CD4-positive, CD25-positive, alpha-beta regulatory T cell (primary cell): Measurements from ENCODE around the gene ZNF81. TPM values are rescaled to one million over a fixed set of nuclear protein-coding genes. Genes with fewer than 3 reads are reported as not detected.
"Not testable (repeated sequence)": the region's sequence is repeated elsewhere in the genome, so short reads cannot be mapped to it uniquely, and the experiment has no call there.

ENCODE experiments used
- ATAC-seq, 2 donors: fragments of 150-1000 bp; cut with Tn5 transposase; one replicate each; pipeline ENCODE4 v1.10.0; 2021; ENCODE audit warnings: low read depth in 2 of 2, moderate number of reproducible peaks in 2 of 2, moderate library complexity in 1 of 2
- DNase-seq, 3 donors: peaks; one replicate each; pipeline versions ENCODE4 v3.0.0 to v3.0.0-alpha.2; 2012 to 2022; ENCODE audit warnings: mixed read lengths in 1 of 3
- H3K27ac ChIP-seq: one replicate; pipeline ENCODE4 v1.7.0; 2013; ENCODE audit warnings: mild to moderate bottlenecking, low read length; ENCODE audit not compliant: insufficient read depth, poor library complexity, severe bottlenecking
- H3K27me3 ChIP-seq: one replicate; pipeline ENCODE4 v1.7.0; 2013; ENCODE audit warnings: low read length; ENCODE audit not compliant: control insufficient read depth, insufficient read depth
- H3K36me3 ChIP-seq: one replicate; pipeline ENCODE4 v1.7.0; 2013; ENCODE audit warnings: mild to moderate bottlenecking, low read length, moderate library complexity; ENCODE audit not compliant: control insufficient read depth, insufficient read depth
- H3K4me1 ChIP-seq: 2 replicates; pipeline ENCODE4 v1.7.0; 2013; ENCODE audit warnings: mild to moderate bottlenecking, low read length; ENCODE audit not compliant: insufficient read depth, control insufficient read depth, poor library complexity, severe bottlenecking
- H3K4me3 ChIP-seq: one replicate; pipeline ENCODE4 v1.7.0; 2013; ENCODE audit warnings: low read depth, mild to moderate bottlenecking, low read length, moderate library complexity
- H3K9me3 ChIP-seq, 2 experiments: 1 replicate in 1 of 2; 2 replicates in 1 of 2; pipeline ENCODE4 v1.7.0; 2013; ENCODE audit warnings: low read length in 2 of 2, mild to moderate bottlenecking in 1 of 2, moderate library complexity in 1 of 2; ENCODE audit not compliant: control insufficient read depth in 2 of 2
- H3K27ac Mint-ChIP-seq, 3 donors: one replicate each; pipeline ENCODE4 v1.8.0; 2020 to 2022; ENCODE audit warnings: mild to moderate bottlenecking in 3 of 3, mixed read lengths in 3 of 3, moderate library complexity in 2 of 3
- H3K27me3 Mint-ChIP-seq: one replicate; pipeline ENCODE4 v1.8.0; 2022; ENCODE audit warnings: mild to moderate bottlenecking, mixed read lengths
- H3K36me3 Mint-ChIP-seq: one replicate; pipeline ENCODE4 v1.8.0; 2020; ENCODE audit warnings: mixed read lengths
- H3K4me1 Mint-ChIP-seq, 4 donors: one replicate each; pipeline ENCODE4 v1.8.0; 2020 to 2022; ENCODE audit warnings: mixed read lengths in 4 of 4, mild to moderate bottlenecking in 1 of 4
- H3K4me3 Mint-ChIP-seq, 4 donors: one replicate each; pipeline ENCODE4 v1.8.0; 2020 to 2022; ENCODE audit warnings: mild to moderate bottlenecking in 4 of 4, mixed read lengths in 4 of 4, moderate library complexity in 3 of 4
- H3K9me3 Mint-ChIP-seq, 7 donors: one replicate each; pipeline ENCODE4 v1.8.0; 2020 to 2022; ENCODE audit warnings: mixed read lengths in 7 of 7, mild to moderate bottlenecking in 3 of 7, moderate library complexity in 2 of 7
- polyA plus RNA-seq, 4 donors: library from polyadenylated mRNA; unstranded; fragments of 300-500 nt; fragmentation: Illumina TruSeq; gene quantifications; one replicate each; pipeline ENCODE4 v1.2.3, GENCODE V29; 2021
- total RNA-seq: library from RNA; stranded (reverse); gene quantifications from one replicate; pipeline ENCODE4 v1.2.3, GENCODE V29; 2022

Gene ZNF81
- total and polyA plus RNA-seq, 5 donors from 2014 or later: 1.8 to 10.9 (median 3.0) TPM

DNA sequence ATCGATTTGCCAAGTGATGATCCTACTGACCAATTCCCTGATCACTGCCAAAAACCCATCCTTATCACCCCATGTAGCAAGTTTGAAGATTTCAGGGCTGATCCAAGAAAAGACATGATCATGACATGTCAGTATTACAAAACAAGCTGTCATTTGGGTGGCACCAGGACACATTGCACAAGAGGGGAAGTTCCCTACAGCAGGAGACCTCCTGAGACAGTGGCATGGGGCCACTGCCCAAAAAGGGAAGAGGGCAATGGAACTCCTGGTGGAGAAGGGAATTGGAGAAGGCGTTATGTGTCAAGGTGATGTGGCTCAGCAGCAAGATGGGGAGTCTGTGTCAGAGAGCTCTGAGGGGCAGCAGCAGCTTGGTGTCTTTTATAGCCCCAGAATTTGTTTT, 123.7 kb downstream of the ZNF81 start:
- H3K36me3 Mint-ChIP-seq: no peaks in the 10 kb centered on the region

DNA sequence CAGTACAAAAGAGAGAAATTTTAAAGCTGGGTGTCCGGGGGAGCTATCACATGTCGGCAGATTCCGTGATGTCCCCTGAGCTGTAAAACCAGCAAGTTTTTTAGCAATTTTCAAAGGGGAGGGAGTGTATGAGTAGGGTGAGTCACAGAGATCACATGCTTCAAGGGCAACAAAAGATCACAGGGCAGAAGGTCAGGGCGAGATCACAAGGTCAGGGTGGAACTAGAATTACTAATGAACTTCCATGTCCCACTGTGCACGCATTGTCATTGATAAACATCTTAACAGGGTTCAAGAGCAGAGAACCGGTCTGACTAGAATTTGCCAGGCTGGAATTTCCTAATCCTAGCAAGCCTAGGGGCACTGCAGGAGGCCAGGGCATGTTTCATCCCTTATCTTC, 125.1 kb downstream of the ZNF81 start:
- H3K27ac ChIP-seq, ATAC-seq, H3K27ac Mint-ChIP-seq, H3K9me3 ChIP-seq, H3K9me3 Mint-ChIP-seq, H3K4me1 ChIP-seq, H3K36me3 ChIP-seq, H3K4me3 ChIP-seq, DNase-seq, H3K27me3 ChIP-seq, H3K4me3 Mint-ChIP-seq, H3K4me1 Mint-ChIP-seq, H3K27me3 Mint-ChIP-seq, H3K36me3 Mint-ChIP-seq: not testable (repeated sequence)

More for the DNA sequence above, 123.7 kb downstream of the ZNF81 start:
- H3K27ac ChIP-seq: no peak overlapping the region
- H3K4me1 ChIP-seq: no peaks in the 10 kb centered on the region
- peaks cover 0 to 2% of the 10 kb centered on the region in 2 experiments for H3K9me3 ChIP-seq
- H3K27ac Mint-ChIP-seq: no peak overlapping the region
- DNase-seq (no peak), ATAC-seq (no peak)
- H3K4me1 Mint-ChIP-seq: no peaks in the 10 kb centered on the region
- H3K27me3 ChIP-seq: no peaks in the 10 kb centered on the region
- H3K9me3 Mint-ChIP-seq: peaks cover 0 to 8% (median 0%) of the 10 kb centered on the region in 7 donors
- H3K36me3 ChIP-seq: no peaks in the 10 kb centered on the region
- H3K4me3 Mint-ChIP-seq: no peak overlapping the region
- H3K4me3 ChIP-seq: no peak overlapping the region
- H3K27me3 Mint-ChIP-seq: no peaks in the 10 kb centered on the region

GRCh38 chrX:47965526-47965925, 128.8 kb downstream of the ZNF81 start:
- H3K27ac Mint-ChIP-seq, ATAC-seq, H3K36me3 Mint-ChIP-seq, DNase-seq, H3K27ac ChIP-seq, H3K9me3 ChIP-seq, H3K27me3 Mint-ChIP-seq, H3K36me3 ChIP-seq, H3K27me3 ChIP-seq, H3K4me1 ChIP-seq, H3K4me1 Mint-ChIP-seq, H3K4me3 ChIP-seq, H3K4me3 Mint-ChIP-seq: not testable (repeated sequence)
- peaks cover 0 to 14% (median 6%) of the 10 kb centered on the region in 7 donors for H3K9me3 Mint-ChIP-seq

Other genes with a start within 250 kb of the ZNF81 start
- gene SYN1, start 217.0 kb upstream of the ZNF81 start, total RNA-seq: not detected
- under 1 TPM in 2 of 4 donors, not detected in 2; 0.18 to 0.34 TPM for gene SYN1, start 217.0 kb upstream of the ZNF81 start, polyA plus RNA-seq
- 13.9 TPM for gene CFP, start 207.0 kb upstream of the ZNF81 start, total RNA-seq
- 10 to 100 TPM in 3 of 4 donors, 1 to 10 TPM in 1; 6.2 to 18.7 (median 11.2) TPM for gene CFP, start 207.0 kb upstream of the ZNF81 start, polyA plus RNA-seq
- 27.3 TPM for gene ELK1, start 186.3 kb upstream of the ZNF81 start, total RNA-seq
- gene ELK1, start 186.3 kb upstream of the ZNF81 start, polyA plus RNA-seq: 10 to 100 TPM; 18.8 to 20.4 (median 19.8) TPM
- 140 TPM for gene UXT, start 177.7 kb upstream of the ZNF81 start, total RNA-seq
- gene UXT, start 177.7 kb upstream of the ZNF81 start, polyA plus RNA-seq: 100 to 1,000 TPM; 326 to 416 (median 357) TPM
- gene ZNF182, start 167.1 kb downstream of the ZNF81 start, total RNA-seq: 7.1 TPM
- 1 to 10 TPM; 3.0 to 6.2 (median 4.1) TPM for gene ZNF182, start 167.1 kb downstream of the ZNF81 start, polyA plus RNA-seq
- not detected for gene SPACA5, start 170.1 kb downstream of the ZNF81 start, total RNA-seq
- under 1 TPM in 1 of 4 donors, not detected in 3; 0.79 TPM for gene SPACA5, start 170.1 kb downstream of the ZNF81 start, polyA plus RNA-seq
- 1.5 TPM for gene ZNF630, start 234.7 kb downstream of the ZNF81 start, total RNA-seq
- 1 to 10 TPM; 1.2 to 2.7 (median 1.9) TPM for gene ZNF630, start 234.7 kb downstream of the ZNF81 start, polyA plus RNA-seq